T-cell (primary cell): ENCODE data around the gene RPTOR. TPM values are rescaled to one million over a fixed set of nuclear protein-coding genes. Genes with fewer than 3 reads are reported as not detected.

Source experiments
- ATAC-seq, 4 experiments: fragments of 200-7000 bp in 3 of 4; fragments of 150-1000 bp in 1 of 4; cut with Tn5 transposase; replicated peaks in 1 of 4; 1 replicate in 3 of 4; 2 replicates in 1 of 4; pipeline ENCODE4 v1.10.0; 2021; ENCODE audit warnings: moderate library complexity in 3 of 4, mild to moderate bottlenecking in 2 of 4, moderate number of reproducible peaks in 1 of 4
- CTCF ChIA-PET, 2 donors: fragments of 300-600 bp; sonication (Branson Sonifier 250); formaldehyde crosslinking; loops; one replicate each; lab custom pipeline; 2022; ENCODE audit warnings: antibody characterized with exemption in 2 of 2; lab: Charles Lee
- POLR2A ChIA-PET, 2 donors: fragments of 300-600 bp; sonication (Branson Sonifier 250); formaldehyde crosslinking; loops; one replicate each; lab custom pipeline; 2022; ENCODE audit warnings: antibody characterized with exemption in 2 of 2; lab: Charles Lee
- DNase-seq, 35 experiments: peaks; one replicate each; pipeline versions ENCODE4 v3.0.0 to v3.0.0-alpha.2; 2013 to 2023
- H3K27ac ChIP-seq: one replicate; pipeline ENCODE4 v1.5.1; 2013; ENCODE audit warnings: low read length
- H3K27me3 ChIP-seq, 2 experiments: replicated peaks in 1 of 2; 1 replicate in 1 of 2; 2 replicates in 1 of 2; pipeline versions ENCODE4 v1.6.1 to v1.7.0; 2013; ENCODE audit warnings: low read length in 1 of 2, mixed read lengths in 1 of 2; ENCODE audit not compliant: control insufficient read depth in 2 of 2, insufficient read depth in 2 of 2; ENCODE audit errors: extremely low read depth in 1 of 2
- H3K36me3 ChIP-seq, 2 donors: 1 replicate in 1 of 2; 2 replicates in 1 of 2; pipeline versions ENCODE4 v1.6.1 to v1.7.0; 2013; ENCODE audit warnings: low read length in 1 of 2; ENCODE audit not compliant: control insufficient read depth in 2 of 2, insufficient read depth in 1 of 2; ENCODE audit errors: extremely low read depth in 1 of 2
- H3K4me1 ChIP-seq, 2 experiments: 1 replicate in 1 of 2; 2 replicates in 1 of 2; pipeline versions ENCODE4 v1.6.1 to v1.7.0; 2013; ENCODE audit warnings: low read length in 2 of 2, mixed read lengths in 1 of 2; ENCODE audit not compliant: insufficient read depth in 2 of 2, control insufficient read depth in 1 of 2; ENCODE audit errors: extremely low read depth in 1 of 2
- H3K4me3 ChIP-seq, 2 donors: 1 replicate in 1 of 2; 2 replicates in 1 of 2; pipeline versions ENCODE4 v1.5.1 to v1.7.0; 2013; ENCODE audit warnings: mild to moderate bottlenecking in 2 of 2, low read length in 1 of 2, moderate library complexity in 1 of 2; ENCODE audit not compliant: control insufficient read depth in 1 of 2; ENCODE audit errors: extremely low read depth in 1 of 2
- H3K9me3 ChIP-seq: 2 replicates; pipeline ENCODE4 v1.7.0; 2013
- H3K27ac Mint-ChIP-seq, 2 donors: one replicate each; pipeline ENCODE4 v1.8.0; 2020 to 2021; ENCODE audit warnings: mild to moderate bottlenecking in 2 of 2, mixed read lengths in 2 of 2
- H3K27me3 Mint-ChIP-seq, 2 donors: one replicate each; pipeline ENCODE4 v1.8.0; 2021 to 2022; ENCODE audit warnings: mixed read lengths in 2 of 2
- H3K36me3 Mint-ChIP-seq: one replicate; pipeline ENCODE4 v1.8.0; 2021; ENCODE audit warnings: mixed read lengths
- H3K4me1 Mint-ChIP-seq, 3 donors: one replicate each; pipeline ENCODE4 v1.8.0; 2020 to 2022; ENCODE audit warnings: mixed read lengths in 3 of 3, mild to moderate bottlenecking in 1 of 3
- H3K4me3 Mint-ChIP-seq, 3 donors: one replicate each; pipeline ENCODE4 v1.8.0; 2020 to 2022; ENCODE audit warnings: mild to moderate bottlenecking in 3 of 3, mixed read lengths in 3 of 3, moderate library complexity in 3 of 3
- H3K9me3 Mint-ChIP-seq, 3 donors: one replicate each; pipeline ENCODE4 v1.8.0; 2020 to 2022; ENCODE audit warnings: mixed read lengths in 3 of 3
- WGBS: methylation state at CpG from one replicate; pipeline ENCODE4 v1.1.5; 2013; ENCODE audit warnings: missing lambda C conversion rate; ENCODE audit not compliant: insufficient coverage; 5-methylcytosine and 5-hydroxymethylcytosine counted together
- total RNA-seq, 35 experiments: library from RNA in 6 of 35; stranded (reverse) in 6 of 35; fragments of 120-200 nt in 1 of 35; gene quantifications; one replicate each; pipeline versions ENCODE4 v1.2.1 to v1.2.4 and lab custom pipeline; 2013 to 2026

The RPTOR gene
- total RNA-seq, 5 donors from 2014 or later (not counting 1 experiment from before 2014, with no cell fraction given): 59.4 to 76.8 (median 71.4) TPM

GRCh38 chr17:80558046-80558445 lies 13.4 kb downstream of the RPTOR start:
- peaks cover 10 to 35% (median 11%) of the 10 kb centered on the region in 3 donors for H3K4me1 Mint-ChIP-seq
- H3K4me1 ChIP-seq: no peaks in the 10 kb centered on the region
- H3K36me3 ChIP-seq: peaks cover 6 to 16% of the 10 kb centered on the region in 2 donors
- H3K27ac Mint-ChIP-seq: no peak overlapping the region
- H3K9me3 Mint-ChIP-seq: no peaks in the 10 kb centered on the region
- ChIA-PET CTCF (no interaction called here), POLR2A (interaction anchor here in 1 of 2 donors (0.6 kb wide), 1 partner anchor 539 kb away, joined by 7 read pairs; no protein-coding TSS in a partner anchor)
- no peaks in the 10 kb centered on the region for H3K27me3 ChIP-seq
- ATAC-seq: no peak
- no peaks in the 10 kb centered on the region for H3K27me3 Mint-ChIP-seq
- H3K4me3 Mint-ChIP-seq: no peak overlapping the region
- WGBS: 80% methylated on average over 1 of the region's 6 CpGs
- no peaks in the 10 kb centered on the region for H3K9me3 ChIP-seq
- H3K4me3 ChIP-seq: no peak overlapping the region
- no peak overlapping the region for H3K27ac ChIP-seq
- H3K36me3 Mint-ChIP-seq: peaks cover 21% of the 10 kb centered on the region
- no peak for DNase-seq

DNA sequence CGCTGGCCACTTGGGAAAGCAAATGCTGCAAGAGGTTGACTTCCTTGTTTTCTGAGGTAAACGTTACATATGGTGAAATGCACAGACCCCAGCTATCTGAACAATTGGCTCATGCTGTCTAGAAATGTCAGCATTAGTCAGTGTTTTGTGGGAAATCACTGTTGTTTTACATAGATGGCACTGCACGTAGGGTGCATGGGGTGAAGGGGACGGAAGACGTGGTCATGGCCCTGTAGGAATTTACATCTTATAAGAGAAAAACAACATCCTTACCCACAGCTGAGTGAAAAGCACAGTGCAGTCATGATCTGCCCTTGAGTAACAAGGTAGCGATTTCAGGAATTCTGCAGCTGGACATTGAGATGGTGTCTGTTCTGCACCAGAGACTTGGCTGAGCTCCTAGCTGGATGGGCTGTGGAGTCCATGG lies 15.2 kb downstream of the RPTOR start:
- H3K27me3 ChIP-seq: no peaks in the 10 kb centered on the region
- DNase-seq (no peak), ATAC-seq (no peak)
- H3K27ac Mint-ChIP-seq: no peak overlapping the region
- peaks cover 6 to 9% of the 10 kb centered on the region in 2 donors for H3K36me3 ChIP-seq
- POLR2A ChIA-PET: interaction anchor here in 1 of 2 donors (0.6 kb wide), 1 partner anchor 11 kb away, joined by 3 read pairs; no protein-coding TSS in a partner anchor
- WGBS: 93% methylated on average over 3 of the region's 6 CpGs
- H3K36me3 Mint-ChIP-seq: peaks cover 12% of the 10 kb centered on the region
- H3K4me3 ChIP-seq: no peak overlapping the region
- H3K27me3 Mint-ChIP-seq: no peaks in the 10 kb centered on the region
- H3K27ac ChIP-seq: no peak overlapping the region
- H3K4me3 Mint-ChIP-seq: no peak overlapping the region
- CTCF ChIA-PET: no interaction called here
- no peaks in the 10 kb centered on the region for H3K9me3 Mint-ChIP-seq
- no peaks in the 10 kb centered on the region for H3K4me1 ChIP-seq
- peaks cover 15 to 43% (median 18%) of the 10 kb centered on the region in 3 donors for H3K4me1 Mint-ChIP-seq
- no peaks in the 10 kb centered on the region for H3K9me3 ChIP-seq

DNA sequence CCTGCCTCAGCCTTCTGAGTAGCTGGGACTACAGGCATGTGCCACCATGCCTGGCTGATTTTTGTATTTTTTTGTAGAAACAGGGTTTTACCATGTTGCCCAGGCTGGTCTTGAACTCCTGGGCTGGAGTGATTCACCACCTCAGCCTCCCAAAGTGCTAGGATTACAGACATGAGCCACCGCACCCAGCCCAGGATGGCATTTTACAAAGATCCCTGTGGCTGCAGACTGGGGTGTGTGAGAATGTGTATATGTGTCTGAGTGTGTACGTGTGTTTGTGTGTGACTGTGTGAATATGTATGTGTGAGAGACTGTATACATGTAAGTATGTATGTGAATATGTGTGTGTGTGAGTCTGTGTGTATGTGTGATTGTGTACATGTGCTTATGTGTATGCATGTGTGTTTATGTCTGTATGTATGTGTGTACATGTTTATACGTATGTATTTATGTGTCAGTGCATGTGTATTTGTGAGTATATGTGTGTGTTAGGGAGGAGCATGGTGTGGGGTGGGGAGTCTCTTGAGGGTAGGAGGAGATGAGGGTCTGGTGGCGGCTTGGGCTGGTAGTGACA lies 17.0 kb downstream of the RPTOR start:
- POLR2A ChIA-PET: no interaction called here
- Mint-ChIP-seq H3K4me3 (no peak overlapping the region), H3K27ac (no peak overlapping the region), H3K36me3 (no peaks in the 10 kb centered on the region), H3K4me1 (peaks cover 19 to 35% (median 24%) of the 10 kb centered on the region in 3 donors), H3K9me3 (no peaks in the 10 kb centered on the region), H3K27me3 (no peaks in the 10 kb centered on the region)
- no peak for ATAC-seq
- Histone ChIP-seq H3K27ac (no peak overlapping the region), H3K27me3 (no peaks in the 10 kb centered on the region), H3K9me3 (no peaks in the 10 kb centered on the region), H3K36me3 (peaks cover 6% of the 10 kb centered on the region in 2 donors), H3K4me1 (no peaks in the 10 kb centered on the region), H3K4me3 (no peak overlapping the region)
- no peak for DNase-seq
- WGBS: 99% methylated on average over 4 of the region's 4 CpGs
- CTCF ChIA-PET: no interaction called here

- H3K27ac Mint-ChIP-seq: no peak overlapping the region
Measured at GRCh38 chr17:80564545-80564944, 19.9 kb downstream of the RPTOR start.

GRCh38 chr17:80565343-80566053 lies 20.9 kb downstream of the RPTOR start:
- Histone ChIP-seq H3K9me3 (no peaks in the 10 kb centered on the region), H3K4me3 (no peak overlapping the region), H3K36me3 (peaks cover 0 to 4% of the 10 kb centered on the region in 2 donors), H3K27ac (no peak overlapping the region), H3K27me3 (no peaks in the 10 kb centered on the region), H3K4me1 (no peaks in the 10 kb centered on the region)
- POLR2A ChIA-PET: interaction anchor here in 1 of 2 donors (0.7 kb wide), 1 partner anchor 210 kb away, joined by 10 read pairs; no protein-coding TSS in a partner anchor
- Mint-ChIP-seq H3K27ac (no peak overlapping the region), H3K9me3 (no peaks in the 10 kb centered on the region), H3K4me1 (peaks cover 24 to 33% (median 25%) of the 10 kb centered on the region in 3 donors), H3K4me3 (no peak overlapping the region), H3K36me3 (peaks cover 9% of the 10 kb centered on the region), H3K27me3 (no peaks in the 10 kb centered on the region)
- DNase-seq: no peak
- WGBS: 100% methylated on average over 8 of the region's 12 CpGs
- CTCF ChIA-PET: no interaction called here
- ATAC-seq: no peak

More at GRCh38 chr17:80564545-80564944, 19.9 kb downstream of the RPTOR start:
- H3K36me3 Mint-ChIP-seq: peaks cover 6% of the 10 kb centered on the region
- no peaks in the 10 kb centered on the region for H3K9me3 Mint-ChIP-seq
- peaks cover 0 to 6% of the 10 kb centered on the region in 2 donors for H3K36me3 ChIP-seq
- DNase-seq (no peak), ATAC-seq (no peak)
- CTCF ChIA-PET: interaction anchor here in 1 of 2 donors (0.8 kb wide), 1 partner anchor 18 kb away, joined by 5 read pairs; no protein-coding TSS in a partner anchor
- H3K27ac ChIP-seq: no peak overlapping the region
- H3K4me1 ChIP-seq: no peaks in the 10 kb centered on the region
- POLR2A ChIA-PET: interaction anchor here (0.5 to 0.6 kb wide), 2 partner anchors 20 to 190 kb away, joined by 3 to 4 read pairs; partner anchors contain the start of gene RPTOR (in 1 of the 2)
- H3K9me3 ChIP-seq: no peaks in the 10 kb centered on the region
- no CpG with 5 or more reads among the region's 5 CpGs for WGBS
- no peaks in the 10 kb centered on the region for H3K27me3 Mint-ChIP-seq
- no peaks in the 10 kb centered on the region for H3K27me3 ChIP-seq
- H3K4me3 ChIP-seq: no peak overlapping the region
- peaks cover 24 to 42% (median 25%) of the 10 kb centered on the region in 3 donors for H3K4me1 Mint-ChIP-seq
- H3K4me3 Mint-ChIP-seq: no peak overlapping the region

DNA sequence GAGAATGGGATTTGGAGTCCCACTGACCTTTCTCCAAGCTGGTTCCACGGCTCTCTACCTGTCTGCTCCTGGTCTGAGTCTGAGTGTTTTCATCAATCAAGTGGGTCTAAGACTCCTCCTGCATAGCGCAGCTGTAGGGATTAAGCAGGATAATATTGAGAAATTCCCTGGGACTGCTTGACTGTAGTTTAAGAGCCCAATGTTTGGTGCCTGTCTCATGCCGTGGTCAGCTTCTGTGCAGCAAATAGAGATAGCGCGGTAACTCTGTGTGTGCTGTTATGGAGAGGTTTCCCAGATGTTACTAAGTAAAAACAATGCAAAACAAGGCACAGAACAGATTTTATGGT lies 21.4 kb downstream of the RPTOR start:
- Histone ChIP-seq H3K27ac (no peak overlapping the region), H3K36me3 (peaks cover 0 to 4% of the 10 kb centered on the region in 2 donors), H3K4me3 (no peak overlapping the region), H3K9me3 (no peaks in the 10 kb centered on the region), H3K27me3 (no peaks in the 10 kb centered on the region), H3K4me1 (no peaks in the 10 kb centered on the region)
- POLR2A ChIA-PET: interaction anchor here in 1 of 2 donors (0.7 kb wide), 2 partner anchors 111 to 210 kb away, joined by 10 to 12 read pairs; no protein-coding TSS in a partner anchor
- 92% methylated on average over 2 of the region's 5 CpGs for WGBS
- Mint-ChIP-seq H3K36me3 (peaks cover 12% of the 10 kb centered on the region), H3K4me1 (peaks cover 24 to 31% (median 25%) of the 10 kb centered on the region in 3 donors), H3K4me3 (no peak overlapping the region), H3K9me3 (no peaks in the 10 kb centered on the region), H3K27ac (no peak overlapping the region), H3K27me3 (no peaks in the 10 kb centered on the region)
- DNase-seq (no peak), ATAC-seq (no peak)
- CTCF ChIA-PET: no interaction called here
